Measurements from ENCODE around the gene PGPEP1. TPM values are rescaled to one million over a fixed set of nuclear protein-coding genes. Genes with fewer than 3 reads are reported as not detected.

PGPEP1 gene
- total and polyA plus RNA-seq, 11 donors = 22.5 to 58.6 (median 43.6) TPM

DNA sequence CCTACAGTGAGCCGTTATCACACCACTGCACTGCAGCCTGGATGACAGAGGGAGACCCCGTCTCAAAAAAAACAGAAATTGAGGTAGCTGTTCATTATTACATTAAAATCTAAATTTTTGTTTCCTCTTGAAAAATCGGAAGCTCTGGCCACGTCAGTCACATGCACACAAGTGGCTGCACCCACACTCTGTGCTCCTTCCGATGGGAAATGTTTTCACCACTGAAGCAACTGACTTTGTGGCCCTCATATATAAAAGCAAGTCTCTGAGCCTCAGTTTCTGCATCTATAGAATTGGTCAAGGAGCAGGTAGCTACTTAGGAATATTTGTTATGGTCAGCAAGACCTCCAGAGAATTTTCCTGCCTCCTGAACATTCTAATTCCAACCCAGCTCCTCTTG, 52.5 kb downstream of the PGPEP1 start:
- TF ChIP-seq POLR2A (IDR thresholded peaks at IDR 0.05) = no peak
- Histone ChIP-seq H3K27ac (peak overlapping the region in 3 of 12 donors; percentile 4 to 76 (median 28)), H3K9me3 (peaks cover 0 to 4% (median 0%) of the 10 kb centered on the region in 12 donors), H3K4me3 (peak overlapping the region in 4 of 12 donors; percentile 2 to 66 (median 20)), H3K36me3 (peaks cover 0 to 35% (median 0%) of the 10 kb centered on the region in 9 donors), H3K27me3 (peaks cover 0 to 14% (median 0%) of the 10 kb centered on the region in 9 donors), H3K4me1 (peaks cover 0 to 31% (median 8%) of the 10 kb centered on the region in 12 donors)
- no peak for DNase-seq
- 77 to 84% (median 81%) methylated on average over 5 of the region's 5 CpGs for WGBS, 4 donors
- intact Hi-C loops (cut with DNase I) = loop anchor here in 3 of 10 donors (5.0 to 10.0 kb wide), 2 partner anchors 36 to 118 kb away; partner anchors contain the start of gene IQCN (in 1 of the 3)
- no peak for ATAC-seq

DNA sequence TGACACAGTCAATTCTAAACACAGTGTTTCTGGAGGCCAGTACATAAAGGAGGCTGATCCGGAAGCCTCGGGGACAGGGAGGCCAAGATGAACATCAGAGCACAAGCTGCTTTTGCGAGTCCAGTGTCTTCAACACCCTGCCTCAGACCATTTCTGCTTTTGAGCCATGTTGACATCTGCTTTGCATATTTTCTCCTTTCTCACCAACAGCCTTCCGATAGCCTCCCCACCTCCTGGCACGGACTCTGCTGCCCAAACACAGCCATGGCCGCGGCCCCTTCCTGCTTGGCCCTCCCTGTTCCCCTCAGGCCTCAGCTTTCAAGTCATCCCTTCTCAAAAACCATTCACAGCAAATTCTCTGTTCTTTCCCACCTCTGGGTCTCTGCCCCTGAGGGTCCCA, 53.4 kb downstream of the PGPEP1 start:
- peaks cover 0 to 31% (median 0%) of the 10 kb centered on the region in 12 donors for H3K4me1 ChIP-seq
- peak in 4 of 5 donors; percentile 44 to 83 (median 63) for DNase-seq
- peaks cover 0 to 4% (median 0%) of the 10 kb centered on the region in 12 donors for H3K9me3 ChIP-seq
- TF ChIP-seq POLR2A (IDR thresholded peaks at IDR 0.05) = no peak
- TF ChIP-seq, protein P1, sequence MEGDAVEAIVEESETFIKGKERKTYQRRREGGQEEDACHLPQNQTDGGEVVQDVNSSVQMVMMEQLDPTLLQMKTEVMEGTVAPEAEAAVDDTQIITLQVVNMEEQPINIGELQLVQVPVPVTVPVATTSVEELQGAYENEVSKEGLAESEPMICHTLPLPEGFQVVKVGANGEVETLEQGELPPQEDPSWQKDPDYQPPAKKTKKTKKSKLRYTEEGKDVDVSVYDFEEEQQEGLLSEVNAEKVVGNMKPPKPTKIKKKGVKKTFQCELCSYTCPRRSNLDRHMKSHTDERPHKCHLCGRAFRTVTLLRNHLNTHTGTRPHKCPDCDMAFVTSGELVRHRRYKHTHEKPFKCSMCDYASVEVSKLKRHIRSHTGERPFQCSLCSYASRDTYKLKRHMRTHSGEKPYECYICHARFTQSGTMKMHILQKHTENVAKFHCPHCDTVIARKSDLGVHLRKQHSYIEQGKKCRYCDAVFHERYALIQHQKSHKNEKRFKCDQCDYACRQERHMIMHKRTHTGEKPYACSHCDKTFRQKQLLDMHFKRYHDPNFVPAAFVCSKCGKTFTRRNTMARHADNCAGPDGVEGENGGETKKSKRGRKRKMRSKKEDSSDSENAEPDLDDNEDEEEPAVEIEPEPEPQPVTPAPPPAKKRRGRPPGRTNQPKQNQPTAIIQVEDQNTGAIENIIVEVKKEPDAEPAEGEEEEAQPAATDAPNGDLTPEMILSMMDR (IDR thresholded peaks at IDR 0.05) = no peak
- H3K27me3 ChIP-seq = peaks cover 0 to 18% (median 0%) of the 10 kb centered on the region in 9 donors
- intact Hi-C loops (cut with DNase I) = loop anchor here in 3 of 10 donors (5.0 to 10.0 kb wide), 2 partner anchors 37 to 119 kb away; partner anchors contain the start of gene IQCN (in 1 of the 3)
- WGBS, 4 donors = 63 to 70% (median 63%) methylated on average over 7 of the region's 7 CpGs
- H3K36me3 ChIP-seq = peaks cover 0 to 33% (median 0%) of the 10 kb centered on the region in 9 donors
- peak in 3 of 4 donors; percentile 22 to 44 (median 33) for ATAC-seq
- peak overlapping the region in 4 of 12 donors; percentile 10 to 66 (median 26) for H3K4me3 ChIP-seq
- H3K27ac ChIP-seq = peak overlapping the region in 3 of 12 donors; percentile 13 to 76 (median 41)

DNA sequence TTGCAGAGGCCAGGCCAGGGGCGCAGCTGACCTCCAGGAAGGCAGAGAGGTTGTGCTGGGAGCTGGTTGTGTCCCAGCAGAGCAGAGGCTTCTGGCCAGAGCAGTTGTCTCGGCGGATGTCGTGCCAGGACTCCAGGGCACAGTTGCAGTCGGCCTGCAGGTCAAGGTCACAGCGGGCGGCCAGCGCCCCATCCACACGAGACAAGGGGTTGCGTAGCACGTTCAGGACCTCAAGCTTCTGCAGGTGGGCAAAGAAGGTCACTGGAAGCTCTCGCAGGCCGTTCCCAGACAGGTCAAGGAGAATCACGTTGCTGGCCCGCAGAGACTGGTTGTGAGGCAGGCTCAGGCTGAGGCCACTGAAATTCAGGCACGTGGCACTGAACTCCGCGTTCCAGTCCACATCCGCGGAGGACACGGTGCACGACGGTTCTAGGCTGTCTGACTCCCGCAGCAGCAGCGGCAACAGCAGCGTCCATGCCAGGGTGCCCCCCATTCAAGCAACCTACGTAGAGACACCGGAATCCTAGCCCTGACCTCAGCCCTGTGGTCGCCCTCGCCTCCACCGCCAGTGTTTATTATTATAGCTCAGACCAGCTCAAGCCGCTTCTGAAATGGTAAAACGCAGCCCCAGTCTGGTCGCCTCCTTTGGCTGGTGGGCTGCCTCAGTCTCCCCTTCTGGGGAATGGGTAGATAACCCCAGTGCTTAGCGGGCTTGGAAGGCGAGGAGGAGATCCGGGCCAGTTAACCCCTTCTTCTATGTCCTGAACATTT, 56.3 kb downstream of the PGPEP1 start:
- WGBS, 4 donors = 62 to 73% (median 64%) methylated on average over 30 to 37 of the region's 37 CpGs
- intact Hi-C loops (cut with DNase I) = loop anchor here in 1 of 10 donors (10.0 kb wide), 1 partner anchor 122 kb away; the partner anchor contains the start of gene IQCN
- H3K4me3 ChIP-seq = peak overlapping the region in 10 of 12 donors; percentile 9 to 66 (median 42)
- ATAC-seq = peak in 2 of 4 donors; percentile 8 to 31
- H3K27me3 ChIP-seq = peaks cover 0 to 18% (median 0%) of the 10 kb centered on the region in 9 donors
- H3K27ac ChIP-seq = peak overlapping the region in 3 of 12 donors; percentile 9 to 85 (median 25)
- no peaks in the 10 kb centered on the region for H3K9me3 ChIP-seq
- DNase-seq = no peak
- TF ChIP-seq, protein P1 (IDR thresholded peaks at IDR 0.05) = no peak
- no peak for TF ChIP-seq POLR2A (IDR thresholded peaks at IDR 0.05)
- peaks cover 0 to 50% (median 0%) of the 10 kb centered on the region in 12 donors for H3K4me1 ChIP-seq
- peaks cover 0 to 11% (median 0%) of the 10 kb centered on the region in 9 donors for H3K36me3 ChIP-seq

DNA sequence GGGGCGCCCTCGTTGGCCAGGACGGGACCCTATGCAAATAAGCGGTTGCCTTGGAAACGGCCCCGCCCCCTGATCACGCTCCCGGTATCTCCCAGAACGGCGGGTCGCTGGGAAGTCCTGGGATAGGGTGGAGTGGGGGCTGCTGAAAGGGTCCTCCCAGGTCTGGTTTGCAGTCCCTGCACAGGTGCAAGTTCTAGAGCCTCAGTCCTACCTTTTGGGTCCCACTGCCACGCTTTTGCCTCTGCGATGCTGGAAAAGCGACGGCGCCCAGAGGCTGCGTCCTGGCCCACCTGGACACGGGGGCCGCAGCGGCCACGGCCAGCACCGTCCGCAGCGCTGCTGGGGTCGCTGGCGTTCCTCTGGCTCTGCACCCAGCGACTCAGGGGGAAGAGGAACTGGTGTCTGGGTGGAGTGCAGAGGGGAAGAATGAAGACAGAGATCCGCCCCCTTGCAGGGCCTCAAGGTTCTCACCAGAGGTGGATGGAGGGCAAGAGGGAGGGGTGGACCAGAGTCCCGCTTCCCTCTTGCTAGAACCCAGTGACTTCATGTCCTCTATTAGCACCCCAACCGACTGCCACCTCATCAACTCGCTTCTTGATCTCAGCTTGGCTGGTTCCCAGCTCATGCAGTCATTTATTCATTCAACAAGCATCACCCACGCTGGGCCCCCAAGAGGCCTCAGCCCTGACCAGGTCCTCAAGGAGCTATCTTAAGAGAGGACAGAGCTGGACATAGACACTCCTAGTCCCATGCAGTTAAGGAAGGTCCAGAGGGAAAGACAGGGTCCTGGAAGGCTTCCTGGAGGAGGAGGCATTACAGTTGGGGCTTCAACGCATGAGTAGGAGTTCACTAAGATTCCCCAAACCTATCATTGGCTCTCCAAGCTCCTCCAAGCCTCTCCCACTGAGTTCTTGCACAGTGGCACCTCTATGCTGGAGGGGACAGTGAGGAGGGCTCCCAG, 57.1 kb downstream of the PGPEP1 start, which contains the start of gene LRRC25:
Gene LRRC25, minus strand, starts transcription at position 381 of the 961 bp plus-strand sequence. CDS start 659 bp downstream, outside the sequence.
- TF ChIP-seq, protein P1 (IDR thresholded peaks at IDR 0.05) = no peak
- TF ChIP-seq POLR2A (IDR thresholded peaks at IDR 0.05) = no peak
- Histone ChIP-seq H3K4me1 (peaks cover 0 to 46% (median 0%) of the 10 kb centered on the region in 12 donors), H3K4me3 (peak within 1 kb of the TSS in 10 of 12 donors; percentile 9 to 66 (median 42)), H3K9me3 (no peaks in the 10 kb centered on the region), H3K36me3 (peaks cover 0 to 7% (median 0%) of the 10 kb centered on the region in 9 donors), H3K27me3 (peaks cover 0 to 18% (median 0%) of the 10 kb centered on the region in 9 donors), H3K27ac (peak within 1 kb of the TSS in 4 of 12 donors; percentile 9 to 85 (median 20))
- DNase-seq = peak in 4 of 5 donors; percentile 32 to 71 (median 58)
- 16 to 30% (median 20%) methylated on average over 14 to 33 of the region's 33 CpGs for WGBS, 4 donors
- ATAC-seq = peak in 3 of 4 donors; percentile 47 to 80 (median 64)
- intact Hi-C loops (cut with DNase I) = loop anchor here in 1 of 10 donors (10.0 kb wide), 1 partner anchor 123 kb away; the partner anchor contains the start of gene IQCN

Data from heart left ventricle (tissue), 16 donors.